Nephron (organoid): ENCODE measurements around the gene HMGN4.
A peak's percentile ranks its signal among the peaks of the same experiment; 100 is the strongest.

Experiments
- H3K27ac Mint-ChIP-seq, 3 experiments: 2 replicates each; pipeline ENCODE4 v1.8.0; 2020; ENCODE audit warnings: mixed read lengths in 3 of 3, mild to moderate bottlenecking in 2 of 3, moderate library complexity in 1 of 3
- H3K27me3 Mint-ChIP-seq: 2 replicates; pipeline ENCODE4 v1.8.0; 2021; ENCODE audit warnings: low read depth, mild to moderate bottlenecking, moderate library complexity, mixed read lengths
- H3K36me3 Mint-ChIP-seq: 2 replicates; pipeline ENCODE4 v1.8.0; 2020; ENCODE audit warnings: low read depth, mixed read lengths
- H3K4me1 Mint-ChIP-seq: 2 replicates; pipeline ENCODE4 v1.8.0; 2020; ENCODE audit warnings: mixed read lengths
- H3K4me3 Mint-ChIP-seq, 3 experiments: 2 replicates each; pipeline ENCODE4 v1.8.0; 2020; ENCODE audit warnings: mild to moderate bottlenecking in 3 of 3, mixed read lengths in 3 of 3, moderate library complexity in 2 of 3
- H3K9me3 Mint-ChIP-seq: 2 replicates; pipeline ENCODE4 v1.8.0; 2020; ENCODE audit warnings: mixed read lengths
- TF ChIP-seq, protein P1 (sequence below), 3 experiments: fragments of 200-600 bp; sonication (generic); IDR thresholded peaks; one replicate each; pipeline ENCODE4 v1.5.0; 2021; ENCODE audit warnings: antibody characterized with exemption in 3 of 3; ENCODE audit not compliant: unreplicated experiment in 3 of 3

HMGN4 gene

DNA sequence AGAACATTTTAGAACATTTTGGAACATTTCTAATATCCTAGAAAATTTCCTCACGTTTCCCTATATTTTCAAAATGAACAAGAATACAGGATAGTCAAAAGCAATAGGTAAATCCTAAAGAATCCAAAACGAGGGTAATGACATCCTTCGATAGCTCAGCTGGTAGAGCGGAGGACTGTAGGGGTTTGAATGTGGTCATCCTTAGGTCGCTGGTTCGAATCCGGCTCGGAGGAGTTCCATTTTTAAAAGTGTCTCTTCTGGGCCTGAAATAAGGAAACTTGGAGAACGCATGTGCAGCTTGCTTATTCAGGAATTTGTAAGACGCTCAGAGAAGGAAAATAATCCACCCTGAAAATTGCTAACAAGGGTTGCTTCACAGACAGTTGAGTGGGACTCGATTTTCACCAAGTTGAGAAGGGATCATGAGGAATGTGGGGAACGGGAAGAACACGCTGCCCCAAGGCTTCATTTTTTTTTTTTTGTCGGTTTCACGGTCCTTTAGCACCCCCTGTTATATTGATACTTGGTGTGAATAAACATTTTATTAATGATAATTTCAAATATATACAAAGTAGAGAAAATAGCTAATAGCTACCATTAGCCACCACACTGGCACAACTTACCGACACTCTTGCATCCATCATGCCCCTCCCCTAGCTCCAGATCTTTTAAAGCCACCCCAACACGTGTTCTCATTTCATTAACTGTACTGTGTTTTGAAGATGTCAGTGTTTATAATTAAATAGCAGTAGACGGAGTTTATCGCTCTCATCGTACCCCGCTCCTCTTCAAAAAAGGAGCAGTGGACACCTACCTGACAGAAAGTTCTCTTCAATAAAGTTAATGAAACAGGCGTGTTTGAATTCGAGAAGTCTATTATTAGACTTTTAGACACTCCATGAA lies 56.8 kb downstream of the HMGN4 start:
- H3K27me3 Mint-ChIP-seq: peaks cover 6% of the 10 kb centered on the region
- H3K9me3 Mint-ChIP-seq: no peaks in the 10 kb centered on the region
- H3K4me1 Mint-ChIP-seq: peaks cover 5% of the 10 kb centered on the region
- TF ChIP-seq, protein P1, sequence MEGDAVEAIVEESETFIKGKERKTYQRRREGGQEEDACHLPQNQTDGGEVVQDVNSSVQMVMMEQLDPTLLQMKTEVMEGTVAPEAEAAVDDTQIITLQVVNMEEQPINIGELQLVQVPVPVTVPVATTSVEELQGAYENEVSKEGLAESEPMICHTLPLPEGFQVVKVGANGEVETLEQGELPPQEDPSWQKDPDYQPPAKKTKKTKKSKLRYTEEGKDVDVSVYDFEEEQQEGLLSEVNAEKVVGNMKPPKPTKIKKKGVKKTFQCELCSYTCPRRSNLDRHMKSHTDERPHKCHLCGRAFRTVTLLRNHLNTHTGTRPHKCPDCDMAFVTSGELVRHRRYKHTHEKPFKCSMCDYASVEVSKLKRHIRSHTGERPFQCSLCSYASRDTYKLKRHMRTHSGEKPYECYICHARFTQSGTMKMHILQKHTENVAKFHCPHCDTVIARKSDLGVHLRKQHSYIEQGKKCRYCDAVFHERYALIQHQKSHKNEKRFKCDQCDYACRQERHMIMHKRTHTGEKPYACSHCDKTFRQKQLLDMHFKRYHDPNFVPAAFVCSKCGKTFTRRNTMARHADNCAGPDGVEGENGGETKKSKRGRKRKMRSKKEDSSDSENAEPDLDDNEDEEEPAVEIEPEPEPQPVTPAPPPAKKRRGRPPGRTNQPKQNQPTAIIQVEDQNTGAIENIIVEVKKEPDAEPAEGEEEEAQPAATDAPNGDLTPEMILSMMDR (IDR thresholded peaks at IDR 0.05; ENCODE audit: unreplicated experiment in 3 of 3): no peak
- peak overlapping the region in 2 of 3 experiments; percentile 47 to 66 for H3K4me3 Mint-ChIP-seq
- peaks cover 10% of the 10 kb centered on the region for H3K36me3 Mint-ChIP-seq
- H3K27ac Mint-ChIP-seq: no peak overlapping the region

DNA sequence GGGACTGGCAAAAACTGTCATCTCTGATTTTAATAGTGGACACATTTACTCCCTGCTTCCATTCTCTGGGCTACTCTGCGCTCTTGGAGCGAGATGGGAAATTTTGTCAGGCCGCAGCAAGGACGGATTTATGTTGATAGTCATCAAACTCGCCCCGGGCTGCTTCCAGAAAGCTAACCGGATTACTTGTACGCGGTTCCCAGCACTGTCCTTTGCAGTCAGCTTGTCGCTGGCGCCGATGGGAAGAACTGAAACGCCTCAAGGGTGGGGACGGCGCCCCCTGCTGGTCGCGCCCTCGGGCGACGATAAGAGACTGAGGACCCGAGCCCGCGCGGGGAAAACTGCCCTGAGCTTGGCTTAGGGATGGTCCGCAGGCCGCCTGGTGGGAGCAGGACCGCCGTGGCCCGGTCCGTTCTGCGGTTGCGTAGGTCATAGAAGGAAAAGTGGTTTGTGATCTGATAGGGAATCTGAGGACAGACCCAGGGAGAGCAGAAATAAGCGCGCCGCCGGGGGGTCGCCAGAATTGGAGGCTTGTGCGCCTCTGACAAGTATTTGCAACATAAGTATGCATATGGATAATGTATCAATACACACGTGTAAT lies 57.6 kb downstream of the HMGN4 start:
- peaks cover 5% of the 10 kb centered on the region for H3K4me1 Mint-ChIP-seq
- H3K9me3 Mint-ChIP-seq: no peaks in the 10 kb centered on the region
- TF ChIP-seq, protein P1 (IDR thresholded peaks at IDR 0.05; ENCODE audit: unreplicated experiment in 3 of 3): peak; percentile 97 to 98 (median 98)
- no peak overlapping the region for H3K27ac Mint-ChIP-seq
- H3K27me3 Mint-ChIP-seq: no peaks in the 10 kb centered on the region
- H3K36me3 Mint-ChIP-seq: peaks cover 14% of the 10 kb centered on the region
- H3K4me3 Mint-ChIP-seq: no peak overlapping the region
